ENCODE measurements around the gene APCS.

- TF ChIP-seq CTCF (conservative IDR thresholded peaks at IDR 0.05; ENCODE audit: low read depth, low read length) (no peak), EZH2phosphoT487 (IDR thresholded peaks at IDR 0.05; ENCODE audit: borderline replicate concordance, low read length) (no peak), EZH2 (IDR thresholded peaks at IDR 0.05; ENCODE audit: low read length, unreplicated experiment) (no peak)
Observed at GRCh38 chr1:159602501-159602999, 14.9 kb downstream of the APCS start.

All from PC-3 (cell line).